GM18867 (cell line): ENCODE measurements around the gene UBE4B.
A peak's percentile ranks its signal among the peaks of the same experiment; 100 is the strongest.
"Not testable (repeated sequence)": the region's sequence is repeated elsewhere in the genome, so short reads cannot be mapped to it uniquely, and the experiment has no call there.

Experiments
- ATAC-seq: cut with Tn5 transposase; IDR thresholded peaks from one replicate; pipeline ENCODE4 v1.9.1; 2021; ENCODE audit warnings: mild to moderate bottlenecking, moderate library complexity; ENCODE audit not compliant: unreplicated experiment

Gene UBE4B

GRCh38 chr1:10032590-10033358 is at the start of gene UBE4B:
Gene UBE4B (plus strand): TSS chr1:10032958. CDS start chr1:10033671, 713 bp downstream.
- ATAC-seq: peak; percentile 95

- ATAC-seq: no peak
Measured at GRCh38 chr1:9984253-9984652, 48.5 kb upstream of the UBE4B start.

- no peak for ATAC-seq
Measured at GRCh38 chr1:9985001-9985400, 47.8 kb upstream of the UBE4B start.

GRCh38 chr1:9989773-9990172 is 43.0 kb upstream of the UBE4B start:
- no peak for ATAC-seq

GRCh38 chr1:9990944-9991343 is 41.8 kb upstream of the UBE4B start:
- no peak for ATAC-seq

GRCh38 chr1:9992910-9993309 is 39.8 kb upstream of the UBE4B start:
- ATAC-seq: no peak

GRCh38 chr1:9993561-9994075 is 39.1 kb upstream of the UBE4B start:
- no peak for ATAC-seq

- no peak for ATAC-seq
Measured at GRCh38 chr1:9996624-9997582, 35.9 kb upstream of the UBE4B start, which contains the start of gene RBP7. Gene RBP7 (plus strand): TSS chr1:9997228. CDS start chr1:9997259, 31 bp downstream.

- ATAC-seq: no peak
Measured at GRCh38 chr1:10001016-10001665, 31.6 kb upstream of the UBE4B start.

GRCh38 chr1:10005248-10005647 is 27.5 kb upstream of the UBE4B start:
- ATAC-seq: not testable (repeated sequence)

GRCh38 chr1:10007169-10007568 is 25.6 kb upstream of the UBE4B start:
- no peak for ATAC-seq

- ATAC-seq: no peak
Measured at GRCh38 chr1:10014016-10014415, 18.7 kb upstream of the UBE4B start.

- ATAC-seq: no peak
Measured at GRCh38 chr1:10019561-10019960, 13.2 kb upstream of the UBE4B start.

- no peak for ATAC-seq
Measured at GRCh38 chr1:10020086-10020485, 12.7 kb upstream of the UBE4B start.

- ATAC-seq: not testable (repeated sequence)
Measured at GRCh38 chr1:10020678-10021077, 12.1 kb upstream of the UBE4B start.

- ATAC-seq: not testable (repeated sequence)
Measured at GRCh38 chr1:10021992-10022391, 10.8 kb upstream of the UBE4B start.

GRCh38 chr1:10022656-10023055 is 10.1 kb upstream of the UBE4B start:
- ATAC-seq: no peak

- ATAC-seq: no peak
Measured at GRCh38 chr1:10025354-10025753, 7.4 kb upstream of the UBE4B start.

GRCh38 chr1:10027027-10027426 is 5.7 kb upstream of the UBE4B start:
- no peak for ATAC-seq

GRCh38 chr1:10028956-10029500 is 3.7 kb upstream of the UBE4B start:
- ATAC-seq: not testable (repeated sequence)

- no peak for ATAC-seq
Measured at GRCh38 chr1:10031461-10031860, 1.3 kb upstream of the UBE4B start.
